ENCODE data around the gene VEPH1. TPM values are rescaled to one million over a fixed set of nuclear protein-coding genes. Genes with fewer than 3 reads are reported as not detected.

VEPH1 gene
- total and polyA plus RNA-seq, 2 donors (not counting 1 experiment from before 2014, with no cell fraction given) = not detected

- no peaks in the 10 kb centered on the region for H3K4me1 ChIP-seq (ENCODE audit: control insufficient read depth in 2 of 2, insufficient read depth in 2 of 2, low read length in 2 of 2)
- Mint-ChIP-seq H3K27ac (no peak overlapping the region), H3K4me1 (no peaks in the 10 kb centered on the region), H3K4me3 (no peak overlapping the region), H3K27me3 (peaks cover 13% of the 10 kb centered on the region), H3K9me3 (ENCODE audit: insufficient read depth) (no peaks in the 10 kb centered on the region)
- no peak overlapping the region for H2AFZ ChIP-seq (ENCODE audit: insufficient read depth, low read depth, low read length, poor library complexity, severe bottlenecking)
- no peaks in the 10 kb centered on the region for H3K9me3 ChIP-seq (ENCODE audit: control extremely low read depth in 1 of 3, control insufficient read depth in 2 of 3, insufficient read depth in 1 of 3, low read length in 2 of 3)
- H3K79me2 ChIP-seq (ENCODE audit: control insufficient read depth, insufficient read depth, low read length) = no peaks in the 10 kb centered on the region
- no peak for DNase-seq
- ChIA-PET POLR2A (no interaction called here), CTCF (no interaction called here)
- intact Hi-C loops (cut with micrococcal nuclease) = no loop called here
- no CpG with 5 or more reads among the region's 3 CpGs for WGBS (ENCODE audit: insufficient coverage)
- H3K27me3 ChIP-seq (replicated peaks in 1 of 4; ENCODE audit: control extremely low read depth in 1 of 4, control insufficient read depth in 3 of 4, insufficient read depth in 4 of 4, low read length in 3 of 4) = peaks cover 0 to 5% (median 0%) of the 10 kb centered on the region in 4 experiments
- H3K9ac ChIP-seq (ENCODE audit: low read length) = no peak overlapping the region
- H3K27ac ChIP-seq (ENCODE audit: low read length in 2 of 2) = no peak overlapping the region
- H3K4me2 ChIP-seq (replicated peaks; ENCODE audit: low read depth, low read length, poor library complexity, severe bottlenecking) = no peak overlapping the region
- TF ChIP-seq, protein P1, sequence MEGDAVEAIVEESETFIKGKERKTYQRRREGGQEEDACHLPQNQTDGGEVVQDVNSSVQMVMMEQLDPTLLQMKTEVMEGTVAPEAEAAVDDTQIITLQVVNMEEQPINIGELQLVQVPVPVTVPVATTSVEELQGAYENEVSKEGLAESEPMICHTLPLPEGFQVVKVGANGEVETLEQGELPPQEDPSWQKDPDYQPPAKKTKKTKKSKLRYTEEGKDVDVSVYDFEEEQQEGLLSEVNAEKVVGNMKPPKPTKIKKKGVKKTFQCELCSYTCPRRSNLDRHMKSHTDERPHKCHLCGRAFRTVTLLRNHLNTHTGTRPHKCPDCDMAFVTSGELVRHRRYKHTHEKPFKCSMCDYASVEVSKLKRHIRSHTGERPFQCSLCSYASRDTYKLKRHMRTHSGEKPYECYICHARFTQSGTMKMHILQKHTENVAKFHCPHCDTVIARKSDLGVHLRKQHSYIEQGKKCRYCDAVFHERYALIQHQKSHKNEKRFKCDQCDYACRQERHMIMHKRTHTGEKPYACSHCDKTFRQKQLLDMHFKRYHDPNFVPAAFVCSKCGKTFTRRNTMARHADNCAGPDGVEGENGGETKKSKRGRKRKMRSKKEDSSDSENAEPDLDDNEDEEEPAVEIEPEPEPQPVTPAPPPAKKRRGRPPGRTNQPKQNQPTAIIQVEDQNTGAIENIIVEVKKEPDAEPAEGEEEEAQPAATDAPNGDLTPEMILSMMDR (IDR thresholded peaks at IDR 0.05) = no peak
- H3K36me3 ChIP-seq (replicated peaks in 1 of 2; ENCODE audit: control extremely low read depth in 1 of 2, control insufficient read depth in 1 of 2, extremely low read depth in 1 of 2, insufficient read depth in 2 of 2, low read length in 1 of 2) = no peaks in the 10 kb centered on the region
- ATAC-seq (ENCODE audit: low read depth) = no peak
- no peak overlapping the region for H3K4me3 ChIP-seq (ENCODE audit: control extremely low read depth in 1 of 5, extremely low read depth in 1 of 5, insufficient read depth in 1 of 5, low read depth in 2 of 5, low read length in 4 of 5)
- no peaks in the 10 kb centered on the region for H4K20me1 ChIP-seq (ENCODE audit: control insufficient read depth, insufficient read depth, low read length, poor library complexity, severe bottlenecking)
These were observed 38.9 kb downstream of the VEPH1 start for GRCh38 chr3:157464321-157464720.

- peaks cover 13% of the 10 kb centered on the region for H3K27me3 Mint-ChIP-seq
- 80% methylated on average over 1 of the region's 1 CpG for WGBS (ENCODE audit: insufficient coverage)
These were observed 39.4 kb downstream of the VEPH1 start for GRCh38 chr3:157463816-157464215.

More at GRCh38 chr3:157463816-157464215, 39.4 kb downstream of the VEPH1 start:
- Histone ChIP-seq H3K27me3 (replicated peaks in 1 of 4; ENCODE audit: control extremely low read depth in 1 of 4, control insufficient read depth in 3 of 4, insufficient read depth in 4 of 4, low read length in 3 of 4) (peaks cover 0 to 8% (median 0%) of the 10 kb centered on the region in 4 experiments), H3K36me3 (replicated peaks in 1 of 2; ENCODE audit: control extremely low read depth in 1 of 2, control insufficient read depth in 1 of 2, extremely low read depth in 1 of 2, insufficient read depth in 2 of 2, low read length in 1 of 2) (no peaks in the 10 kb centered on the region), H3K9ac (ENCODE audit: low read length) (no peak overlapping the region), H3K9me3 (ENCODE audit: control extremely low read depth in 1 of 3, control insufficient read depth in 2 of 3, insufficient read depth in 1 of 3, low read length in 2 of 3) (peaks cover 0 to 3% (median 0%) of the 10 kb centered on the region in 3 donors), H3K4me2 (replicated peaks; ENCODE audit: low read depth, low read length, poor library complexity, severe bottlenecking) (no peak overlapping the region), H3K27ac (ENCODE audit: low read length in 2 of 2) (no peak overlapping the region), H4K20me1 (ENCODE audit: control insufficient read depth, insufficient read depth, low read length, poor library complexity, severe bottlenecking) (no peaks in the 10 kb centered on the region), H3K4me3 (ENCODE audit: control extremely low read depth in 1 of 5, extremely low read depth in 1 of 5, insufficient read depth in 1 of 5, low read depth in 2 of 5, low read length in 4 of 5) (no peak overlapping the region), H3K4me1 (ENCODE audit: control insufficient read depth in 2 of 2, insufficient read depth in 2 of 2, low read length in 2 of 2) (no peaks in the 10 kb centered on the region), H3K79me2 (ENCODE audit: control insufficient read depth, insufficient read depth, low read length) (no peaks in the 10 kb centered on the region), H2AFZ (ENCODE audit: insufficient read depth, low read depth, low read length, poor library complexity, severe bottlenecking) (no peak overlapping the region)
- Mint-ChIP-seq H3K9me3 (ENCODE audit: insufficient read depth) (no peaks in the 10 kb centered on the region), H3K4me1 (no peaks in the 10 kb centered on the region), H3K4me3 (no peak overlapping the region), H3K27ac (no peak overlapping the region)
- TF ChIP-seq EZH2 (IDR thresholded peaks at IDR 0.05; ENCODE audit: borderline replicate concordance, insufficient read depth, low read depth, low read length, poor library complexity, severe bottlenecking) = no peak
- TF ChIP-seq, protein P1 (IDR thresholded peaks at IDR 0.05) = no peak
- ChIA-PET CTCF (no interaction called here), POLR2A (no interaction called here)
- no peak for ATAC-seq (ENCODE audit: low read depth)
- intact Hi-C loops (cut with micrococcal nuclease) = no loop called here
- DNase-seq = no peak

All from B cell (primary cell).